Dendritic cell treated with granulocyte-macrophage colony-stimulating factor and Interleukin-4, amounts not matched to agents 40 ng/mL and 50 ng/mL, for 4 days (primary cell): Measurements from ENCODE around the gene ERGIC1.

Experiments used
- H3K27ac Mint-ChIP-seq: one replicate; pipeline ENCODE4 v1.8.0; 2022; ENCODE audit warnings: mild to moderate bottlenecking, mixed read lengths
- H3K27me3 Mint-ChIP-seq: one replicate; pipeline ENCODE4 v1.8.0; 2022; ENCODE audit warnings: mild to moderate bottlenecking, mixed read lengths
- H3K36me3 Mint-ChIP-seq: one replicate; pipeline ENCODE4 v1.8.0; 2022; ENCODE audit warnings: low read depth, mixed read lengths
- H3K4me1 Mint-ChIP-seq: one replicate; pipeline ENCODE4 v1.8.0; 2022; ENCODE audit warnings: low read depth, mixed read lengths
- H3K4me3 Mint-ChIP-seq: one replicate; pipeline ENCODE4 v1.8.0; 2022; ENCODE audit warnings: mild to moderate bottlenecking, moderate library complexity, mixed read lengths
- H3K9me3 Mint-ChIP-seq: one replicate; pipeline ENCODE4 v1.8.0; 2022; ENCODE audit warnings: mixed read lengths
- intact Hi-C: fragments of 100-400 bp; cut with micrococcal nuclease; formaldehyde crosslinking; loops from one replicate; pipeline ENCODE4 v1.15.0; 2022

The ERGIC1 gene

GRCh38 chr5:172984244-172984953 is 150.3 kb downstream of the ERGIC1 start:
- H3K27ac Mint-ChIP-seq = peak overlapping the region; percentile 99
- H3K4me3 Mint-ChIP-seq = peak overlapping the region; percentile 98
- no peaks in the 10 kb centered on the region for H3K9me3 Mint-ChIP-seq
- peaks cover 38% of the 10 kb centered on the region for H3K36me3 Mint-ChIP-seq
- H3K4me1 Mint-ChIP-seq = peaks cover 35% of the 10 kb centered on the region
- no peaks in the 10 kb centered on the region for H3K27me3 Mint-ChIP-seq
- intact Hi-C loops = loop anchor here (1.0 to 10.0 kb wide), 3 partner anchors 73 to 290 kb away; partner anchors contain the start of gene BNIP1

GRCh38 chr5:172985596-172985995 is 151.5 kb downstream of the ERGIC1 start:
- Mint-ChIP-seq H3K27ac (no peak overlapping the region), H3K9me3 (no peaks in the 10 kb centered on the region), H3K27me3 (no peaks in the 10 kb centered on the region), H3K4me3 (peak overlapping the region; percentile 46), H3K4me1 (peaks cover 37% of the 10 kb centered on the region), H3K36me3 (peaks cover 47% of the 10 kb centered on the region)
- intact Hi-C loops = loop anchor here (2.0 to 10.0 kb wide), 2 partner anchors 159 to 289 kb away; partner anchors contain the start of gene BNIP1

GRCh38 chr5:172988276-172988675 is 154.2 kb downstream of the ERGIC1 start:
- Mint-ChIP-seq H3K4me1 (peaks cover 62% of the 10 kb centered on the region), H3K9me3 (no peaks in the 10 kb centered on the region), H3K36me3 (peaks cover 73% of the 10 kb centered on the region), H3K4me3 (peak overlapping the region; percentile 6), H3K27ac (no peak overlapping the region), H3K27me3 (no peaks in the 10 kb centered on the region)
- intact Hi-C loops = loop anchor here (10.0 kb wide), 1 partner anchor 287 kb away; no protein-coding TSS in a partner anchor

- Mint-ChIP-seq H3K9me3 (no peaks in the 10 kb centered on the region), H3K27me3 (no peaks in the 10 kb centered on the region), H3K27ac (no peak overlapping the region), H3K4me3 (no peak overlapping the region), H3K4me1 (peaks cover 67% of the 10 kb centered on the region), H3K36me3 (peaks cover 84% of the 10 kb centered on the region)
- intact Hi-C loops = no loop called here
Observed at GRCh38 chr5:172990776-172991175, 156.7 kb downstream of the ERGIC1 start.

GRCh38 chr5:172994405-172994804 is 160.4 kb downstream of the ERGIC1 start:
- peaks cover 91% of the 10 kb centered on the region for H3K36me3 Mint-ChIP-seq
- H3K4me1 Mint-ChIP-seq = peaks cover 38% of the 10 kb centered on the region
- no peaks in the 10 kb centered on the region for H3K27me3 Mint-ChIP-seq
- no peak overlapping the region for H3K4me3 Mint-ChIP-seq
- intact Hi-C loops = no loop called here
- H3K9me3 Mint-ChIP-seq = no peaks in the 10 kb centered on the region
- H3K27ac Mint-ChIP-seq = no peak overlapping the region

GRCh38 chr5:172999372-172999973 is 165.4 kb downstream of the ERGIC1 start:
- no peaks in the 10 kb centered on the region for H3K9me3 Mint-ChIP-seq
- intact Hi-C loops = no loop called here
- H3K27ac Mint-ChIP-seq = no peak overlapping the region
- H3K27me3 Mint-ChIP-seq = no peaks in the 10 kb centered on the region
- H3K4me3 Mint-ChIP-seq = no peak overlapping the region
- peaks cover 62% of the 10 kb centered on the region for H3K36me3 Mint-ChIP-seq
- peaks cover 34% of the 10 kb centered on the region for H3K4me1 Mint-ChIP-seq

- Mint-ChIP-seq H3K36me3 (peaks cover 58% of the 10 kb centered on the region), H3K27ac (no peak overlapping the region), H3K27me3 (no peaks in the 10 kb centered on the region), H3K4me1 (peaks cover 37% of the 10 kb centered on the region), H3K9me3 (no peaks in the 10 kb centered on the region), H3K4me3 (no peak overlapping the region)
- intact Hi-C loops = no loop called here
Observed at GRCh38 chr5:172999974-173000373, 165.9 kb downstream of the ERGIC1 start.

GRCh38 chr5:173001229-173001841 is 167.3 kb downstream of the ERGIC1 start:
- intact Hi-C loops = no loop called here
- no peaks in the 10 kb centered on the region for H3K27me3 Mint-ChIP-seq
- peaks cover 44% of the 10 kb centered on the region for H3K4me1 Mint-ChIP-seq
- no peaks in the 10 kb centered on the region for H3K9me3 Mint-ChIP-seq
- peaks cover 45% of the 10 kb centered on the region for H3K36me3 Mint-ChIP-seq
- H3K27ac Mint-ChIP-seq = no peak overlapping the region
- no peak overlapping the region for H3K4me3 Mint-ChIP-seq
